ENCODE data around the gene SIK3. TPM values are rescaled to one million over a fixed set of nuclear protein-coding genes. Genes with fewer than 3 reads are reported as not detected.

The SIK3 gene
- total RNA-seq, 1 experiment from 2014 or later: 34.4 TPM

DNA sequence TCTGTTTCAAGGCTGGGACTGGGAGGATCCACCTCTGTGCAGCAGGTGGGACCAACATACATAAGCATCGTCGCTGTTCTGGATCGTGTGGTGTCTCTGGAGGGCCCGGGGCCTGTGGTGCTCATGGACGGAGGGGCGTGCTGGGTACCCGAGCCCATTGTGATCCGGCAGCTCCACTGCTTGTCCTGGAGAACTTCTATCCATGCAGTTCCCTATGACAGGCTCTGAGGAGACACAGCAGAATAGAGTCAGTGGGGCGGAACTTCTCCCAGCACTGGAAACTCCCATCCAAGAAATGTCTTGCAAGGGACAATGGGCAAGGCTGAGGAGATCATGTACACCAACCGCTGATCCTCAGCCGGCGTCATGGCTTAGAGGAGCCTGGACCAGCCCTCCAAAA, 249.2 kb downstream of the SIK3 start:
- DNase-seq (ENCODE audit: low spot score) (no peak), ATAC-seq (no peak)
- no peak for TF ChIP-seq SP1 (CRISPR knock-in tag; conservative IDR thresholded peaks at IDR 0.05)
- no peak for TF ChIP-seq NFE2L1 (CRISPR knock-in tag; IDR thresholded peaks at IDR 0.05)
- TF ChIP-seq, protein P1, sequence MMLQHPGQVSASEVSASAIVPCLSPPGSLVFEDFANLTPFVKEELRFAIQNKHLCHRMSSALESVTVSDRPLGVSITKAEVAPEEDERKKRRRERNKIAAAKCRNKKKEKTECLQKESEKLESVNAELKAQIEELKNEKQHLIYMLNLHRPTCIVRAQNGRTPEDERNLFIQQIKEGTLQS (CRISPR knock-in tag; conservative IDR thresholded peaks at IDR 0.05): no peak
- no peak for TF ChIP-seq SOX15 (CRISPR knock-in tag; IDR thresholded peaks at IDR 0.05)
- no peak for TF ChIP-seq TP53 (CRISPR knock-in tag; IDR thresholded peaks at IDR 0.05)
- TF ChIP-seq, protein P2, sequence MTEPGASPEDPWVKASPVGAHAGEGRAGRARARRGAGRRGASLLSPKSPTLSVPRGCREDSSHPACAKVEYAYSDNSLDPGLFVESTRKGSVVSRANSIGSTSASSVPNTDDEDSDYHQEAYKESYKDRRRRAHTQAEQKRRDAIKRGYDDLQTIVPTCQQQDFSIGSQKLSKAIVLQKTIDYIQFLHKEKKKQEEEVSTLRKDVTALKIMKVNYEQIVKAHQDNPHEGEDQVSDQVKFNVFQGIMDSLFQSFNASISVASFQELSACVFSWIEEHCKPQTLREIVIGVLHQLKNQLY (CRISPR knock-in tag; IDR thresholded peaks at IDR 0.05): no peak
- no peak for TF ChIP-seq ZNF396 (CRISPR knock-in tag; IDR thresholded peaks at IDR 0.05; ENCODE audit: borderline replicate concordance)
- no peak for TF ChIP-seq JUN (CRISPR knock-in tag; IDR thresholded peaks at IDR 0.05)
- no peak for TF ChIP-seq ATF1 (CRISPR knock-in tag; IDR thresholded peaks at IDR 0.05)
- TF ChIP-seq KAT7 (CRISPR knock-in tag; IDR thresholded peaks at IDR 0.05; ENCODE audit: borderline replicate concordance): no peak
- no peak for TF ChIP-seq ZNF121 (CRISPR knock-in tag; IDR thresholded peaks at IDR 0.05)
- TF ChIP-seq, protein P3, sequence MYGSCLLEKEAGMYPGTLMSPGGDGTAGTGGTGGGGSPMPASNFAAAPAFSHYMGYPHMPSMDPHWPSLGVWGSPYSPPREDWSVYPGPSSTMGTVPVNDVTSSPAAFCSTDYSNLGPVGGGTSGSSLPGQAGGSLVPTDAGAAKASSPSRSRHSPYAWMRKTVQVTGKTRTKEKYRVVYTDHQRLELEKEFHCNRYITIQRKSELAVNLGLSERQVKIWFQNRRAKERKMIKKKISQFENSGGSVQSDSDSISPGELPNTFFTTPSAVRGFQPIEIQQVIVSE (CRISPR knock-in tag; IDR thresholded peaks at IDR 0.05; ENCODE audit: borderline replicate concordance): no peak
- no peak for TF ChIP-seq CBFB (CRISPR knock-in tag; IDR thresholded peaks at IDR 0.05; ENCODE audit: low read depth)
- no peak for TF ChIP-seq TCF7 (CRISPR knock-in tag; IDR thresholded peaks at IDR 0.05; ENCODE audit: low read depth)
- no peak for TF ChIP-seq MXD4 (CRISPR knock-in tag; IDR thresholded peaks at IDR 0.05; ENCODE audit: borderline replicate concordance)
- TF ChIP-seq, protein P4, sequence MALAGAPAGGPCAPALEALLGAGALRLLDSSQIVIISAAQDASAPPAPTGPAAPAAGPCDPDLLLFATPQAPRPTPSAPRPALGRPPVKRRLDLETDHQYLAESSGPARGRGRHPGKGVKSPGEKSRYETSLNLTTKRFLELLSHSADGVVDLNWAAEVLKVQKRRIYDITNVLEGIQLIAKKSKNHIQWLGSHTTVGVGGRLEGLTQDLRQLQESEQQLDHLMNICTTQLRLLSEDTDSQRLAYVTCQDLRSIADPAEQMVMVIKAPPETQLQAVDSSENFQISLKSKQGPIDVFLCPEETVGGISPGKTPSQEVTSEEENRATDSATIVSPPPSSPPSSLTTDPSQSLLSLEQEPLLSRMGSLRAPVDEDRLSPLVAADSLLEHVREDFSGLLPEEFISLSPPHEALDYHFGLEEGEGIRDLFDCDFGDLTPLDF (CRISPR knock-in tag; IDR thresholded peaks at IDR 0.05): no peak
- no peak for TF ChIP-seq GTF2I (CRISPR knock-in tag; conservative IDR thresholded peaks at IDR 0.05)
- TF ChIP-seq, protein P5, sequence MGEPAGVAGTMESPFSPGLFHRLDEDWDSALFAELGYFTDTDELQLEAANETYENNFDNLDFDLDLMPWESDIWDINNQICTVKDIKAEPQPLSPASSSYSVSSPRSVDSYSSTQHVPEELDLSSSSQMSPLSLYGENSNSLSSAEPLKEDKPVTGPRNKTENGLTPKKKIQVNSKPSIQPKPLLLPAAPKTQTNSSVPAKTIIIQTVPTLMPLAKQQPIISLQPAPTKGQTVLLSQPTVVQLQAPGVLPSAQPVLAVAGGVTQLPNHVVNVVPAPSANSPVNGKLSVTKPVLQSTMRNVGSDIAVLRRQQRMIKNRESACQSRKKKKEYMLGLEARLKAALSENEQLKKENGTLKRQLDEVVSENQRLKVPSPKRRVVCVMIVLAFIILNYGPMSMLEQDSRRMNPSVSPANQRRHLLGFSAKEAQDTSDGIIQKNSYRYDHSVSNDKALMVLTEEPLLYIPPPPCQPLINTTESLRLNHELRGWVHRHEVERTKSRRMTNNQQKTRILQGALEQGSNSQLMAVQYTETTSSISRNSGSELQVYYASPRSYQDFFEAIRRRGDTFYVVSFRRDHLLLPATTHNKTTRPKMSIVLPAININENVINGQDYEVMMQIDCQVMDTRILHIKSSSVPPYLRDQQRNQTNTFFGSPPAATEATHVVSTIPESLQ (CRISPR knock-in tag; IDR thresholded peaks at IDR 0.05): no peak
- TF ChIP-seq SMAD4 (CRISPR knock-in tag; IDR thresholded peaks at IDR 0.05): no peak
- no peaks in the 10 kb centered on the region for H3K9me3 Mint-ChIP-seq
- H3K4me1 Mint-ChIP-seq: no peaks in the 10 kb centered on the region
- H3K27me3 Mint-ChIP-seq (ENCODE audit: low read depth): no peaks in the 10 kb centered on the region; the same call in 1 of the 2 replicates
- H3K36me3 Mint-ChIP-seq: peaks cover 26% of the 10 kb centered on the region
- H3K27ac Mint-ChIP-seq: no peak overlapping the region
- no peak overlapping the region for H3K4me3 Mint-ChIP-seq
- POLR2A ChIA-PET: no interaction called here
- CTCF ChIA-PET: interaction anchor here (2.4 kb wide), 1 partner anchor 58 kb away, joined by 8 read pairs; the partner anchor contains the start of gene APOA5

DNA sequence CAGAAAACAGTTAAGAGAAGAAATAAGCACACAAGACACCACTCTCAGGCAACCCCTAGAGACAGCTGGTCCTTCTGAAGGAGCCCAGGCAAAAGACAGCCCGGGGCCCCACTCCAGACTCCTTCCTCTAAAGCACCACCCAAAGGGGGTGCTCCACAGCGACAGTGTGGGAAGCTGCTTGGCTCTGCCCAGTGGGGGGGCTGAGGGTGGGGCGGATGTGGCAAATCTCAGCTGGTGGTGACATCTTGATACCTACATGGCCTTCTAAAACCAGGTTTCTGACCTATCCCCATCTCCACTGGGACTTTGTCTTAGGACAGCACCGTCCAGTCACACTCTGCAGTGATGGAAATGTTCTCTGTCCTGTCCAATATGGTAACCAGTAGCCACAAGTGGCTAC, 250.6 kb downstream of the SIK3 start:
- Mint-ChIP-seq H3K4me3 (no peak overlapping the region), H3K27me3 (ENCODE audit: low read depth) (no peaks in the 10 kb centered on the region; the same call in 1 of the 2 replicates), H3K27ac (no peak overlapping the region), H3K4me1 (no peaks in the 10 kb centered on the region), H3K36me3 (peaks cover 23% of the 10 kb centered on the region), H3K9me3 (no peaks in the 10 kb centered on the region)
- no peak for DNase-seq (ENCODE audit: low spot score)
- CTCF ChIA-PET: interaction anchor here (1.2 to 2.4 kb wide), 2 partner anchors 12 to 56 kb away, joined by 4 to 8 read pairs; partner anchors contain the start of gene APOA5
- POLR2A ChIA-PET: no interaction called here
- no peak for TF ChIP-seq FOXJ3 (CRISPR knock-in tag; IDR thresholded peaks at IDR 0.05; ENCODE audit: borderline replicate concordance)
- TF ChIP-seq TEAD1 (CRISPR knock-in tag; IDR thresholded peaks at IDR 0.05): no peak
- no peak for ATAC-seq

Measured in WTC11 (cell line).